H1 (cell line): ENCODE measurements around the gene PPFIA2. TPM values are rescaled to one million over a fixed set of nuclear protein-coding genes. Genes with fewer than 3 reads are reported as not detected.

Experiments
- ASH2L ChIP-seq: fragments of 200-600, 300-600 bp; sonication (generic); IDR thresholded peaks from one replicate; pipeline ENCODE4 v1.7.1; 2017; ENCODE audit warnings: low read length
- BRCA1 ChIP-seq: IDR thresholded peaks from 2 replicates; pipeline ENCODE4 v1.6.1; 2012; ENCODE audit warnings: low read depth, low read length, improper control_type of control experiment
- SP4 ChIP-seq: IDR thresholded peaks from 2 replicates; pipeline ENCODE4 v1.6.1; 2012; ENCODE audit warnings: low read length, inconsistent platforms
- SUZ12 ChIP-seq: fragments of 200-600 bp; sonication (generic); IDR thresholded peaks from 2 replicates; pipeline ENCODE4 v1.6.1; 2012; ENCODE audit warnings: mild to moderate bottlenecking, inconsistent platforms, low read length, moderate library complexity, mixed read lengths
- TAF7 ChIP-seq: optimal IDR thresholded peaks from 2 replicates; pipeline ENCODE3; 2011; ENCODE audit warnings: low read depth, mild to moderate bottlenecking, inconsistent platforms, low read length, moderate library complexity, borderline replicate concordance
- polyA plus RNA-seq, 7 experiments: library from polyadenylated mRNA; depleted of rRNA in 3 of 7; stranded (reverse) in 5 of 7; unstranded in 2 of 7; fragments of >200 nt in 5 of 7; fragments of 200-250 nt in 2 of 7; gene quantifications; 1 replicate in 5 of 7; 2 replicates in 1 of 7; 4 replicates in 1 of 7; pipeline versions ENCODE4 v1.2.1 to v1.2.3, GENCODE V29; 2011 to 2013; ENCODE audit warnings: missing spikeins in 2 of 7, mixed read lengths in 2 of 7
- total RNA-seq: library from RNA; stranded (reverse); fragmentation: NEBNext Ultra II Directional; extraction: Animal tissue kit (Norgen Biotek cat#: 25700); gene quantifications from 2 replicates; pipeline ENCODE4 v1.2.1, GENCODE V29; 2021
- TF ChIP-seq, protein P1 (sequence below): fragments of 300-600 bp; sonication (generic); IDR thresholded peaks from 2 replicates; pipeline ENCODE4 v1.7.1; 2012; ENCODE audit warnings: low read length, moderate library complexity, mild to moderate bottlenecking, inconsistent platforms; ENCODE audit not compliant: insufficient replicate concordance

Gene PPFIA2
- total and polyA plus RNA-seq, 2 of the 8 experiments (the other 6 are each of a cell fraction or from before 2014, with no cell fraction given): 1.2 to 1.8 TPM

GRCh38 chr12:81792666-81793065, 33.5 kb upstream of the PPFIA2 start (continued):
- TF ChIP-seq, protein P1, sequence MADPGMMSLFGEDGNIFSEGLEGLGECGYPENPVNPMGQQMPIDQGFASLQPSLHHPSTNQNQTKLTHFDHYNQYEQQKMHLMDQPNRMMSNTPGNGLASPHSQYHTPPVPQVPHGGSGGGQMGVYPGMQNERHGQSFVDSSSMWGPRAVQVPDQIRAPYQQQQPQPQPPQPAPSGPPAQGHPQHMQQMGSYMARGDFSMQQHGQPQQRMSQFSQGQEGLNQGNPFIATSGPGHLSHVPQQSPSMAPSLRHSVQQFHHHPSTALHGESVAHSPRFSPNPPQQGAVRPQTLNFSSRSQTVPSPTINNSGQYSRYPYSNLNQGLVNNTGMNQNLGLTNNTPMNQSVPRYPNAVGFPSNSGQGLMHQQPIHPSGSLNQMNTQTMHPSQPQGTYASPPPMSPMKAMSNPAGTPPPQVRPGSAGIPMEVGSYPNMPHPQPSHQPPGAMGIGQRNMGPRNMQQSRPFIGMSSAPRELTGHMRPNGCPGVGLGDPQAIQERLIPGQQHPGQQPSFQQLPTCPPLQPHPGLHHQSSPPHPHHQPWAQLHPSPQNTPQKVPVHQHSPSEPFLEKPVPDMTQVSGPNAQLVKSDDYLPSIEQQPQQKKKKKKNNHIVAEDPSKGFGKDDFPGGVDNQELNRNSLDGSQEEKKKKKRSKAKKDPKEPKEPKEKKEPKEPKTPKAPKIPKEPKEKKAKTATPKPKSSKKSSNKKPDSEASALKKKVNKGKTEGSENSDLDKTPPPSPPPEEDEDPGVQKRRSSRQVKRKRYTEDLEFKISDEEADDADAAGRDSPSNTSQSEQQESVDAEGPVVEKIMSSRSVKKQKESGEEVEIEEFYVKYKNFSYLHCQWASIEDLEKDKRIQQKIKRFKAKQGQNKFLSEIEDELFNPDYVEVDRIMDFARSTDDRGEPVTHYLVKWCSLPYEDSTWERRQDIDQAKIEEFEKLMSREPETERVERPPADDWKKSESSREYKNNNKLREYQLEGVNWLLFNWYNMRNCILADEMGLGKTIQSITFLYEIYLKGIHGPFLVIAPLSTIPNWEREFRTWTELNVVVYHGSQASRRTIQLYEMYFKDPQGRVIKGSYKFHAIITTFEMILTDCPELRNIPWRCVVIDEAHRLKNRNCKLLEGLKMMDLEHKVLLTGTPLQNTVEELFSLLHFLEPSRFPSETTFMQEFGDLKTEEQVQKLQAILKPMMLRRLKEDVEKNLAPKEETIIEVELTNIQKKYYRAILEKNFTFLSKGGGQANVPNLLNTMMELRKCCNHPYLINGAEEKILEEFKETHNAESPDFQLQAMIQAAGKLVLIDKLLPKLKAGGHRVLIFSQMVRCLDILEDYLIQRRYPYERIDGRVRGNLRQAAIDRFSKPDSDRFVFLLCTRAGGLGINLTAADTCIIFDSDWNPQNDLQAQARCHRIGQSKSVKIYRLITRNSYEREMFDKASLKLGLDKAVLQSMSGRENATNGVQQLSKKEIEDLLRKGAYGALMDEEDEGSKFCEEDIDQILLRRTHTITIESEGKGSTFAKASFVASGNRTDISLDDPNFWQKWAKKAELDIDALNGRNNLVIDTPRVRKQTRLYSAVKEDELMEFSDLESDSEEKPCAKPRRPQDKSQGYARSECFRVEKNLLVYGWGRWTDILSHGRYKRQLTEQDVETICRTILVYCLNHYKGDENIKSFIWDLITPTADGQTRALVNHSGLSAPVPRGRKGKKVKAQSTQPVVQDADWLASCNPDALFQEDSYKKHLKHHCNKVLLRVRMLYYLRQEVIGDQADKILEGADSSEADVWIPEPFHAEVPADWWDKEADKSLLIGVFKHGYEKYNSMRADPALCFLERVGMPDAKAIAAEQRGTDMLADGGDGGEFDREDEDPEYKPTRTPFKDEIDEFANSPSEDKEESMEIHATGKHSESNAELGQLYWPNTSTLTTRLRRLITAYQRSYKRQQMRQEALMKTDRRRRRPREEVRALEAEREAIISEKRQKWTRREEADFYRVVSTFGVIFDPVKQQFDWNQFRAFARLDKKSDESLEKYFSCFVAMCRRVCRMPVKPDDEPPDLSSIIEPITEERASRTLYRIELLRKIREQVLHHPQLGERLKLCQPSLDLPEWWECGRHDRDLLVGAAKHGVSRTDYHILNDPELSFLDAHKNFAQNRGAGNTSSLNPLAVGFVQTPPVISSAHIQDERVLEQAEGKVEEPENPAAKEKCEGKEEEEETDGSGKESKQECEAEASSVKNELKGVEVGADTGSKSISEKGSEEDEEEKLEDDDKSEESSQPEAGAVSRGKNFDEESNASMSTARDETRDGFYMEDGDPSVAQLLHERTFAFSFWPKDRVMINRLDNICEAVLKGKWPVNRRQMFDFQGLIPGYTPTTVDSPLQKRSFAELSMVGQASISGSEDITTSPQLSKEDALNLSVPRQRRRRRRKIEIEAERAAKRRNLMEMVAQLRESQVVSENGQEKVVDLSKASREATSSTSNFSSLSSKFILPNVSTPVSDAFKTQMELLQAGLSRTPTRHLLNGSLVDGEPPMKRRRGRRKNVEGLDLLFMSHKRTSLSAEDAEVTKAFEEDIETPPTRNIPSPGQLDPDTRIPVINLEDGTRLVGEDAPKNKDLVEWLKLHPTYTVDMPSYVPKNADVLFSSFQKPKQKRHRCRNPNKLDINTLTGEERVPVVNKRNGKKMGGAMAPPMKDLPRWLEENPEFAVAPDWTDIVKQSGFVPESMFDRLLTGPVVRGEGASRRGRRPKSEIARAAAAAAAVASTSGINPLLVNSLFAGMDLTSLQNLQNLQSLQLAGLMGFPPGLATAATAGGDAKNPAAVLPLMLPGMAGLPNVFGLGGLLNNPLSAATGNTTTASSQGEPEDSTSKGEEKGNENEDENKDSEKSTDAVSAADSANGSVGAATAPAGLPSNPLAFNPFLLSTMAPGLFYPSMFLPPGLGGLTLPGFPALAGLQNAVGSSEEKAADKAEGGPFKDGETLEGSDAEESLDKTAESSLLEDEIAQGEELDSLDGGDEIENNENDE: no peak
- TF ChIP-seq SP4: no peak
- TF ChIP-seq SUZ12: no peak
- no peak for TF ChIP-seq TAF7
- no peak for TF ChIP-seq ASH2L
- no peak for TF ChIP-seq BRCA1
